ENCODE results near the gene NACC2.
A peak's percentile ranks its signal among the peaks of the same experiment; 100 is the strongest.

Gene NACC2

GRCh38 chr9:136110082-136111061, 15.3 kb upstream of the NACC2 start:
- TF ChIP-seq CTCF (IDR thresholded peaks at IDR 0.05), result no peak
- DNase-seq, result no peak
- Mint-ChIP-seq H3K27ac (no peak overlapping the region), H3K9me3 (no peaks in the 10 kb centered on the region), H3K36me3 (ENCODE audit: low read depth) (peaks cover 6% of the 10 kb centered on the region), H3K27me3 (ENCODE audit: low read depth, poor library complexity) (peaks cover 12% of the 10 kb centered on the region), H3K4me3 (peak overlapping the region; percentile 65), H3K4me1 (peaks cover 36% of the 10 kb centered on the region)

- TF ChIP-seq CTCF (IDR thresholded peaks at IDR 0.05), result no peak
- Mint-ChIP-seq H3K27me3 (ENCODE audit: low read depth, poor library complexity) (peaks cover 18% of the 10 kb centered on the region), H3K4me3 (peak overlapping the region; percentile 65), H3K9me3 (no peaks in the 10 kb centered on the region), H3K27ac (no peak overlapping the region), H3K36me3 (ENCODE audit: low read depth) (peaks cover under 1% of the 10 kb centered on the region), H3K4me1 (peaks cover 36% of the 10 kb centered on the region)
- peak; percentile 75 for DNase-seq
Measured at GRCh38 chr9:136109351-136110081, 14.4 kb upstream of the NACC2 start.

GRCh38 chr9:136108648-136109266, 13.7 kb upstream of the NACC2 start:
- Mint-ChIP-seq H3K4me3 (no peak overlapping the region), H3K27ac (no peak overlapping the region), H3K4me1 (peaks cover 41% of the 10 kb centered on the region), H3K27me3 (ENCODE audit: low read depth, poor library complexity) (peaks cover 23% of the 10 kb centered on the region), H3K36me3 (ENCODE audit: low read depth) (no peaks in the 10 kb centered on the region), H3K9me3 (no peaks in the 10 kb centered on the region)
- TF ChIP-seq CTCF (IDR thresholded peaks at IDR 0.05), result no peak
- DNase-seq, result no peak

- H3K9me3 Mint-ChIP-seq, result no peaks in the 10 kb centered on the region
- no peak for TF ChIP-seq CTCF (IDR thresholded peaks at IDR 0.05)
- peaks cover 41% of the 10 kb centered on the region for H3K4me1 Mint-ChIP-seq
- no peak overlapping the region for H3K27ac Mint-ChIP-seq
- DNase-seq, result no peak
- peaks cover 23% of the 10 kb centered on the region for H3K27me3 Mint-ChIP-seq (ENCODE audit: low read depth, poor library complexity)
- H3K36me3 Mint-ChIP-seq (ENCODE audit: low read depth), result no peaks in the 10 kb centered on the region
- no peak overlapping the region for H3K4me3 Mint-ChIP-seq
Measured at GRCh38 chr9:136107953-136108647, 13.0 kb upstream of the NACC2 start.

GRCh38 chr9:136107155-136107952, 12.3 kb upstream of the NACC2 start:
- H3K36me3 Mint-ChIP-seq (ENCODE audit: low read depth), result no peaks in the 10 kb centered on the region
- H3K9me3 Mint-ChIP-seq, result no peaks in the 10 kb centered on the region
- H3K27ac Mint-ChIP-seq, result no peak overlapping the region
- DNase-seq, result no peak
- TF ChIP-seq CTCF (IDR thresholded peaks at IDR 0.05), result no peak
- peaks cover 41% of the 10 kb centered on the region for H3K4me1 Mint-ChIP-seq
- no peak overlapping the region for H3K4me3 Mint-ChIP-seq
- H3K27me3 Mint-ChIP-seq (ENCODE audit: low read depth, poor library complexity), result peaks cover 28% of the 10 kb centered on the region

Data from nephron progenitor cell (in vitro differentiated cells).